ENCODE data around the gene EIF5A2.

Gene EIF5A2

GRCh38 chr3:170911051-170911450 lies 2.6 kb upstream of the EIF5A2 start:
- H4K20me1 ChIP-seq (ENCODE audit: insufficient read depth, low read length), result no peaks in the 10 kb centered on the region
- no peaks in the 10 kb centered on the region; the same call in 1 of the 2 replicates for H3K36me3 ChIP-seq (ENCODE audit: insufficient read depth, low read length)
- no peak overlapping the region for H2AFZ ChIP-seq (ENCODE audit: low read length)
- H3K9me3 ChIP-seq (ENCODE audit: low read length), result no peaks in the 10 kb centered on the region; the same call in 1 of the 2 replicates
- no peaks in the 10 kb centered on the region for H3K27me3 ChIP-seq (ENCODE audit: insufficient read depth, low read length)
- no peak overlapping the region for H3K27ac ChIP-seq (ENCODE audit: low read depth, low read length, poor library complexity, severe bottlenecking)
- no peaks in the 10 kb centered on the region for H3F3A ChIP-seq (ENCODE audit: insufficient read depth, low read length)
- no peak overlapping the region for H3K4me2 ChIP-seq (ENCODE audit: low read length)
- H3K4me3 ChIP-seq (ENCODE audit: low read depth, low read length, poor library complexity, severe bottlenecking), result no peak overlapping the region
- no peaks in the 10 kb centered on the region for H3K4me1 ChIP-seq (ENCODE audit: insufficient read depth, low read length, severe bottlenecking)
- H3K79me2 ChIP-seq (ENCODE audit: insufficient read depth, low read length), result no peaks in the 10 kb centered on the region
- H3K9ac ChIP-seq (ENCODE audit: low read length), result no peak overlapping the region
- no peaks in the 10 kb centered on the region for H3K9me2 ChIP-seq (ENCODE audit: low read depth, low read length)
- TF ChIP-seq CTCF (IDR thresholded peaks at IDR 0.05; ENCODE audit: low read length) (no peak), EZH2 (IDR thresholded peaks at IDR 0.05; ENCODE audit: borderline replicate concordance, low read length) (no peak)

- Histone ChIP-seq H3K9me3 (ENCODE audit: low read length) (no peaks in the 10 kb centered on the region; the same call in 1 of the 2 replicates), H3K79me2 (ENCODE audit: insufficient read depth, low read length) (no peaks in the 10 kb centered on the region), H3K4me1 (ENCODE audit: insufficient read depth, low read length, severe bottlenecking) (no peaks in the 10 kb centered on the region), H3K4me3 (ENCODE audit: low read depth, low read length, poor library complexity, severe bottlenecking) (no peak overlapping the region), H3K27me3 (ENCODE audit: insufficient read depth, low read length) (no peaks in the 10 kb centered on the region), H4K20me1 (ENCODE audit: insufficient read depth, low read length) (no peaks in the 10 kb centered on the region), H3K9me2 (ENCODE audit: low read depth, low read length) (no peaks in the 10 kb centered on the region), H3K27ac (ENCODE audit: low read depth, low read length, poor library complexity, severe bottlenecking) (no peak overlapping the region), H3F3A (ENCODE audit: insufficient read depth, low read length) (no peaks in the 10 kb centered on the region), H3K9ac (ENCODE audit: low read length) (no peak overlapping the region), H3K36me3 (ENCODE audit: insufficient read depth, low read length) (no peaks in the 10 kb centered on the region; the same call in 1 of the 2 replicates), H2AFZ (ENCODE audit: low read length) (no peak overlapping the region), H3K4me2 (ENCODE audit: low read length) (no peak overlapping the region)
- no peak for TF ChIP-seq CTCF (IDR thresholded peaks at IDR 0.05; ENCODE audit: low read length)
- TF ChIP-seq EZH2 (IDR thresholded peaks at IDR 0.05; ENCODE audit: borderline replicate concordance, low read length), result no peak
Measured at GRCh38 chr3:170910542-170910941, 2.1 kb upstream of the EIF5A2 start.

- Histone ChIP-seq H3K9me3 (ENCODE audit: low read length) (no peaks in the 10 kb centered on the region; the same call in 1 of the 2 replicates), H3K27me3 (ENCODE audit: insufficient read depth, low read length) (no peaks in the 10 kb centered on the region), H4K20me1 (ENCODE audit: insufficient read depth, low read length) (no peaks in the 10 kb centered on the region), H3K79me2 (ENCODE audit: insufficient read depth, low read length) (no peaks in the 10 kb centered on the region), H3K4me3 (ENCODE audit: low read depth, low read length, poor library complexity, severe bottlenecking) (no peak overlapping the region), H3F3A (ENCODE audit: insufficient read depth, low read length) (no peaks in the 10 kb centered on the region), H3K4me2 (ENCODE audit: low read length) (no peak overlapping the region), H3K27ac (ENCODE audit: low read depth, low read length, poor library complexity, severe bottlenecking) (no peak overlapping the region), H3K9me2 (ENCODE audit: low read depth, low read length) (no peaks in the 10 kb centered on the region), H3K4me1 (ENCODE audit: insufficient read depth, low read length, severe bottlenecking) (no peaks in the 10 kb centered on the region), H2AFZ (ENCODE audit: low read length) (no peak overlapping the region), H3K9ac (ENCODE audit: low read length) (no peak overlapping the region), H3K36me3 (ENCODE audit: insufficient read depth, low read length) (no peaks in the 10 kb centered on the region; the same call in 1 of the 2 replicates)
- TF ChIP-seq CTCF (IDR thresholded peaks at IDR 0.05; ENCODE audit: low read length) (no peak), EZH2 (IDR thresholded peaks at IDR 0.05; ENCODE audit: borderline replicate concordance, low read length) (no peak)
Measured at GRCh38 chr3:170909129-170909903, 879 bp upstream of the EIF5A2 start.

Measured in OCI-LY1 (cell line).